Measurements from ENCODE around the gene POLR2C.

The POLR2C gene

GRCh38 chr16:57514791-57515600 is 52.5 kb downstream of the POLR2C start:
- ATAC-seq: no peak
- no peaks in the 10 kb centered on the region for H3K27me3 Mint-ChIP-seq
- H3K27ac Mint-ChIP-seq: no peak overlapping the region
- H3K36me3 Mint-ChIP-seq: peaks cover 52% of the 10 kb centered on the region
- peaks cover 3% of the 10 kb centered on the region for H3K4me1 Mint-ChIP-seq
- H3K4me3 Mint-ChIP-seq: no peak overlapping the region
- H3K9me3 Mint-ChIP-seq: no peaks in the 10 kb centered on the region

GRCh38 chr16:57516176-57516725 is 53.8 kb downstream of the POLR2C start:
- no peak for ATAC-seq
- no peaks in the 10 kb centered on the region for H3K9me3 Mint-ChIP-seq
- H3K27ac Mint-ChIP-seq: no peak overlapping the region
- peaks cover 8% of the 10 kb centered on the region for H3K4me1 Mint-ChIP-seq
- no peaks in the 10 kb centered on the region for H3K27me3 Mint-ChIP-seq
- H3K36me3 Mint-ChIP-seq: peaks cover 58% of the 10 kb centered on the region
- H3K4me3 Mint-ChIP-seq: no peak overlapping the region

- no peaks in the 10 kb centered on the region for H3K9me3 Mint-ChIP-seq
- H3K27me3 Mint-ChIP-seq: no peaks in the 10 kb centered on the region
- no peak overlapping the region for H3K4me3 Mint-ChIP-seq
- ATAC-seq: no peak
- peaks cover 9% of the 10 kb centered on the region for H3K4me1 Mint-ChIP-seq
- H3K36me3 Mint-ChIP-seq: peaks cover 55% of the 10 kb centered on the region
- no peak overlapping the region for H3K27ac Mint-ChIP-seq
Measured at GRCh38 chr16:57516773-57517172, 54.3 kb downstream of the POLR2C start.

DNA sequence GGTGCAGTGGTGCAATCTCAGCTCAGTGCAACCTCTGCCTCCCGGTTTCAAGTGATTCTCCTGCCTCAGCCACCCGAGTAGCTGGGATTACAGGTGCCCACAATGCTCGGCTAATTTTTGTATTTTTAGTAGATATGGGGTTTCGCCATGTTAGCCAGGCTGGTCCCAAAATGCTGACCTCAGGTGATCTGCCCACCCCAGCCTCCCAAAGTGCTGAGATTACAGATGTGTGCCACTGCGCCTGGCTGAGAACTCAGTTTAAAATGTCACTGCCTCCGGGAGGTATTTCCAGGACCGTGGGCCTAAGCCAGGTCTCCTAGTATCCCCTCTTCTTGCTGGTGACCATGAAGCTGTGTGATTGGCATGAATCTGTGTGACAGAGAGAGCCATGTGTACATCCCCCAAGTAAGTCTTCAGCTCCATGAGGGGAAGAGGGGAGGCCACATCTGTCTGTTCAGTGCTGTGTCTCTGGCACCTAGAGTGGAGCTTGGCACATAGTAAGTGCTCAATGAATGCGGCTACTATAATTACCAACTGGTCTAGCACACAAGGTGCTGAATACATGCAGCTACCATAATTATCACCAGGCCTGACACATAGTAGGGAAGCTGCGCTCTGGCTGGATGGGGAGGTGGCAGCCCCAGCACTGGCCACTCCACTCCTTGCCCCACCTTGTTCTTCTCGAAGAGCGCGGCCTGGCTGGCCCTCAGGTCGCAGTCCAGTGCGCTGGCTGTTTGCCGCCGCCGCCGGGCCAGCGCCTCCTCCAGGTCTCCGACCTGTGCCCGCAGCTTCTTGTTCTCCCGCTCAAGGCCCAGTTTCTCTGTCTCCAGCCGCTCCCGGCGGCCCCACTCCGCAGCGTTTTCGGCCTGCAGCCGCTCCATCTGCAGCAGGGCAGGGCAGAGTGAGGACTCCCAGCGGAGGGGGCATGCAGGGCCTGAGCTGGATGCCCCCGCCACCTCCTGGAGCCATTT is 55.2 kb downstream of the POLR2C start:
- Mint-ChIP-seq H3K4me1 (peaks cover 18% of the 10 kb centered on the region), H3K4me3 (no peak overlapping the region), H3K36me3 (peaks cover 48% of the 10 kb centered on the region), H3K27me3 (no peaks in the 10 kb centered on the region), H3K9me3 (no peaks in the 10 kb centered on the region), H3K27ac (no peak overlapping the region)
- ATAC-seq: no peak

GRCh38 chr16:57518520-57518919 is 56.0 kb downstream of the POLR2C start:
- no peak overlapping the region for H3K27ac Mint-ChIP-seq
- H3K9me3 Mint-ChIP-seq: no peaks in the 10 kb centered on the region
- H3K27me3 Mint-ChIP-seq: no peaks in the 10 kb centered on the region
- ATAC-seq: no peak
- peaks cover 43% of the 10 kb centered on the region for H3K36me3 Mint-ChIP-seq
- peaks cover 27% of the 10 kb centered on the region for H3K4me1 Mint-ChIP-seq
- no peak overlapping the region for H3K4me3 Mint-ChIP-seq

DNA sequence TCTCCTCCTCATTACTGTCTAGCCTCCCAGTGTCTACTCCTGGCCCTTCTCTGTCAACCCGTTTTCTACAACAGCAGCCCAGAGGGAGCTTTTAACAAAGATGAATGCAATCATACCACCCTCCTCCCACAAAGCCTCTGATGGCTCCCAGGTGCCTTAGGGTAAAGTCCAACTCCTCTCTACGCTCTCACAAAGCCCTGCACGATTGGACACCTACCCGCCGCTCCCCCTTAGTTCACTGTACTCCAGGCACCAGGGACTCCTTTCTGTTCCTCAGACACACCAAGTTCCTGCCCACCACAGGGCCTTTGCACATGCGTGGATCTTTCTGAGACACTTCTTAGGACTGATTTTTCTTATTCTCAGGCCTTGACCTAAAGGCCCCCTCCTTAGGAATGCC is 56.4 kb downstream of the POLR2C start:
- peaks cover 31% of the 10 kb centered on the region for H3K4me1 Mint-ChIP-seq
- no peak overlapping the region for H3K4me3 Mint-ChIP-seq
- no peaks in the 10 kb centered on the region for H3K9me3 Mint-ChIP-seq
- no peak overlapping the region for H3K27ac Mint-ChIP-seq
- ATAC-seq: no peak
- H3K36me3 Mint-ChIP-seq: peaks cover 41% of the 10 kb centered on the region
- no peaks in the 10 kb centered on the region for H3K27me3 Mint-ChIP-seq

- no peak overlapping the region for H3K4me3 Mint-ChIP-seq
- peak; percentile 85 for ATAC-seq
- H3K27me3 Mint-ChIP-seq: no peaks in the 10 kb centered on the region
- H3K4me1 Mint-ChIP-seq: peaks cover 31% of the 10 kb centered on the region
- H3K36me3 Mint-ChIP-seq: peaks cover 37% of the 10 kb centered on the region
- peak overlapping the region; percentile 6 for H3K27ac Mint-ChIP-seq
- no peaks in the 10 kb centered on the region for H3K9me3 Mint-ChIP-seq
Measured at GRCh38 chr16:57519796-57520360, 57.4 kb downstream of the POLR2C start.

All from stimulated activated memory B cell treated with anti-CD40 and anti-IgM and Interleukin-4, amounts not matched to agents 10 μg/mL and 1 μg/mL and 100 μg/mL, for 72 hours (primary cell).